K562 (cell line): ENCODE results near the gene ELOVL1. TPM values are rescaled to one million over a fixed set of nuclear protein-coding genes. Genes with fewer than 3 reads are reported as not detected.

Experiments used
- ATAC-seq: fragments of 200-7000 bp; cut with Tn5 transposase; 3 replicates; pipeline ENCODE4 v1.9.1; 2020; ENCODE audit warnings: moderate library complexity
- BruUV-seq: library from RNA; stranded (reverse); fragments of 400-500 nt; replicated peaks from 2 replicates; lab custom pipeline; 2021; lab: Mats Ljungman, UMichigan
- CTCF ChIA-PET: fragments of 300-600 bp; formaldehyde crosslinking; extraction: SDS; loops from one replicate; lab custom pipeline; 2021; ENCODE audit warnings: low intra/inter-chr PET ratio; lab: Yijun Ruan, JAX
- POLR2A ChIA-PET: fragments of 300-600, 350-650 bp; sonication (Branson Sonifier 250); formaldehyde crosslinking; extraction: SDS; loops from one replicate; lab custom pipeline; 2021; ENCODE audit warnings: antibody characterized with exemption, inconsistent platforms; lab: Yijun Ruan, JAX
- DNase-seq, 4 experiments: peaks; one replicate each; pipeline versions ENCODE4 v3.0.0 to v3.0.0-alpha.2; 2011 to 2018; ENCODE audit warnings: low spot score in 3 of 4, mixed read lengths in 3 of 4; ENCODE audit errors: extremely low read depth in 1 of 4
- FAIRE-seq: peaks from 2 replicates; lab custom pipeline; 2011; peaks lifted over from hg19 to GRCh38; lab: Jason Lieb, UNC
- H2AFZ ChIP-seq: 2 replicates; pipeline ENCODE4 v1.6.0; 2011; ENCODE audit warnings: low read depth, low read length, control low read depth, inconsistent platforms
- H3K27ac ChIP-seq: fragments of 200-600 bp; 3 replicates; pipeline ENCODE4 v1.8.0; 2011; ENCODE audit warnings: low read depth, mild to moderate bottlenecking, control low read depth, inconsistent platforms, low read length, moderate library complexity, mixed read lengths; ENCODE audit errors: extremely low read depth
- H3K27me3 ChIP-seq, 2 experiments: fragments of 300-600 bp in 1 of 2; 2 replicates in 1 of 2; 3 replicates in 1 of 2; pipeline versions ENCODE4 v1.6.0 to v1.8.0; 2011; ENCODE audit warnings: inconsistent platforms in 2 of 2, low read length in 2 of 2, mild to moderate bottlenecking in 1 of 2, mixed read lengths in 1 of 2, moderate library complexity in 1 of 2; ENCODE audit not compliant: control insufficient read depth in 2 of 2, insufficient read depth in 2 of 2
- H3K36me3 ChIP-seq: fragments of 300-600 bp; 3 replicates; pipeline ENCODE4 v1.8.0; 2011; ENCODE audit warnings: mild to moderate bottlenecking, low read length, inconsistent platforms; ENCODE audit not compliant: control insufficient read depth, insufficient read depth
- H3K4me1 ChIP-seq, 2 experiments: fragments of 200-600 bp in 1 of 2; replicated peaks in 1 of 2; 2 replicates in 1 of 2; 3 replicates in 1 of 2; pipeline versions ENCODE4 v1.5.1 to v1.8.0; 2011; ENCODE audit warnings: inconsistent platforms in 2 of 2, low read length in 2 of 2, mild to moderate bottlenecking in 1 of 2, mixed read lengths in 1 of 2, moderate library complexity in 1 of 2; ENCODE audit not compliant: control insufficient read depth in 2 of 2, insufficient read depth in 2 of 2
- H3K4me2 ChIP-seq: 2 replicates; pipeline ENCODE4 v1.6.1; 2011; ENCODE audit warnings: low read length, control low read depth, inconsistent platforms, mixed read lengths; ENCODE audit not compliant: insufficient read depth
- H3K4me3 ChIP-seq: fragments of 200-600 bp; sonication (generic), shearing (Covaris generic); 2 replicates; pipeline ENCODE4 v1.5.1; 2016; ENCODE audit warnings: control low read depth, inconsistent platforms
- H3K79me2 ChIP-seq: fragments of 200-600 bp; 3 replicates; pipeline ENCODE4 v1.8.0; 2011; ENCODE audit warnings: low read length, inconsistent platforms; ENCODE audit not compliant: control insufficient read depth, insufficient read depth
- H3K9ac ChIP-seq, 2 experiments: 2 replicates each; pipeline versions ENCODE4 v1.6.0 to v1.6.1; 2011; ENCODE audit warnings: low read depth in 2 of 2, low read length in 2 of 2, control low read depth in 1 of 2, inconsistent platforms in 1 of 2, mild to moderate bottlenecking in 1 of 2, mixed read lengths in 1 of 2; ENCODE audit not compliant: insufficient read depth in 1 of 2
- H3K9me1 ChIP-seq: one replicate; pipeline ENCODE4 v1.6.0; 2011; ENCODE audit warnings: inconsistent platforms, mild to moderate bottlenecking, low read length, moderate library complexity; ENCODE audit not compliant: control insufficient read depth, insufficient read depth
- H3K9me3 ChIP-seq: replicated peaks from 2 replicates; pipeline ENCODE4 v1.5.1; 2011; ENCODE audit warnings: low read depth, low read length, inconsistent platforms; ENCODE audit not compliant: control insufficient read depth, insufficient read depth
- H4K20me1 ChIP-seq: replicated peaks from 2 replicates; pipeline ENCODE4 v1.6.1; 2011; ENCODE audit warnings: low read length, inconsistent platforms, mixed read lengths; ENCODE audit not compliant: control insufficient read depth, insufficient read depth
- CBX3 ChIP-seq, 2 experiments: IDR thresholded peaks; 1 replicate in 1 of 2; 2 replicates in 1 of 2; pipeline ENCODE4 v1.6.1; 2012; ENCODE audit warnings: inconsistent platforms in 2 of 2, low read length in 2 of 2, borderline replicate concordance in 1 of 2, control low read depth in 1 of 2
- CEBPG ChIP-seq, 3 experiments: fragments of 200-800 bp in 1 of 3; sonication (Bioruptor generic) in 1 of 3; sonication (generic) in 1 of 3; formaldehyde crosslinking in 1 of 3; IDR thresholded peaks in 2 of 3; conservative IDR thresholded peaks in 1 of 3; 2 replicates each; pipeline versions ENCODE4 v1.6.1 to v1.8.0; 2016 to 2022; ENCODE audit warnings: missing compliant biosample characterization in 2 of 3, missing genetic modification characterization in 2 of 3, mild to moderate bottlenecking in 1 of 3, missing genetic modification reagents in 1 of 3
- CTBP1 ChIP-seq: fragments of 450-650 bp; IDR thresholded peaks from 2 replicates; pipeline ENCODE4 v1.6.1; 2016; ENCODE audit warnings: borderline replicate concordance
- GTF2B ChIP-seq: IDR thresholded peaks from 2 replicates; pipeline ENCODE4 v1.6.1; 2011; ENCODE audit not compliant: insufficient read length; ENCODE audit errors: extremely low read depth
- MYBL2 ChIP-seq, 2 experiments: fragments of 450-650 bp in 1 of 2; sonication (generic) in 1 of 2; formaldehyde crosslinking in 1 of 2; IDR thresholded peaks; 2 replicates each; pipeline versions ENCODE4 v1.6.1 to v1.8.1; 2017 to 2022; ENCODE audit warnings: borderline replicate concordance in 1 of 2, inconsistent platforms in 1 of 2, low read depth in 1 of 2, mild to moderate bottlenecking in 1 of 2, missing genetic modification reagents in 1 of 2, moderate library complexity in 1 of 2
- PATZ1 ChIP-seq: fragments of 250-450 bp; sonication (Bioruptor Pico); IDR thresholded peaks from 2 replicates; pipeline ENCODE4 v1.5.0; 2020; ENCODE audit warnings: mild to moderate bottlenecking, borderline replicate concordance
- ZBTB11 ChIP-seq, 3 experiments: fragments of 200-800 bp in 1 of 3; fragments of 250-450 bp in 1 of 3; fragments of 450-650 bp in 1 of 3; sonication (Bioruptor Pico) in 1 of 3; sonication (Bioruptor generic) in 1 of 3; formaldehyde crosslinking in 1 of 3; IDR thresholded peaks; 2 replicates each; pipeline versions ENCODE4 v1.6.1 to v1.8.0; 2016 to 2022; ENCODE audit warnings: mild to moderate bottlenecking in 2 of 3, missing genetic modification characterization in 2 of 3, missing compliant biosample characterization in 1 of 3, moderate library complexity in 1 of 3
- ZNF184 ChIP-seq: sonication (generic); formaldehyde crosslinking; IDR thresholded peaks from 2 replicates; pipeline ENCODE4 v1.5.0; 2020; ENCODE audit warnings: missing genetic modification reagents
- WGBS: fragments of 100-300 bp; shearing (Covaris generic); methylation state at CpG from one replicate; pipeline ENCODE4 v1.1.6; 2016; ENCODE audit warnings: low coverage, mixed read lengths; ENCODE audit not compliant: insufficient coverage; ENCODE audit errors: missing lambda C conversion rate; 5-methylcytosine and 5-hydroxymethylcytosine counted together
- in situ Hi-C: fragments of 300-500 bp; cut with MboI; formaldehyde crosslinking; loops from 4 replicates; pipeline ENCODE4 v1.15.0; 2018; ENCODE audit warnings: inconsistent platforms, mixed read lengths
- intact Hi-C: fragments of 100-400 bp; cut with micrococcal nuclease; formaldehyde crosslinking; loops from 2 replicates; pipeline ENCODE4 v1.14.2; 2022
- polyA plus RNA-seq, 8 experiments: library from polyadenylated mRNA; depleted of rRNA in 4 of 8; stranded (reverse) in 5 of 8; unstranded in 3 of 8; fragments of >200 nt; fragmentation: Nextera tagmentation in 2 of 8; fragmentation: Illumina TruSeq in 1 of 8; extraction: Ambion mirVana in 2 of 8; extraction: Trizol in 1 of 8; gene quantifications; 2 replicates each; pipeline versions ENCODE4 v1.2.1 to v1.2.3, GENCODE V29; 2011 to 2014; ENCODE audit warnings: inconsistent platforms in 1 of 8, missing spikeins in 1 of 8
- total RNA-seq, 7 experiments: library from RNA; depleted of rRNA in 6 of 7; stranded (reverse); fragments of >200 nt in 6 of 7; fragmentation: Illumina TruSeq in 2 of 7; extraction: Trizol in 2 of 7; gene quantifications; 2 replicates each; pipeline versions ENCODE4 v1.2.1 to v1.2.3, GENCODE V29; 2011 to 2021; ENCODE audit warnings: low replicate concordance in 1 of 7
- TF ChIP-seq, protein P1 (sequence below): fragments of 250-450 bp; sonication (Bioruptor Pico); IDR thresholded peaks from 2 replicates; pipeline ENCODE4 v1.8.0; 2022; ENCODE audit warnings: moderate library complexity, mild to moderate bottlenecking, inconsistent platforms

The ELOVL1 gene
- total and polyA plus RNA-seq, 9 of the 15 experiments (the other 6 are each of a cell fraction or from before 2014, with no cell fraction given): 51.0 to 157 (median 70.3) TPM

GRCh38 chr1:43318831-43319230, 49.0 kb downstream of the ELOVL1 start:
- ChIA-PET POLR2A (no interaction called here), CTCF (no interaction called here)
- no peak for TF ChIP-seq PATZ1 (CRISPR knock-in tag)
- TF ChIP-seq GTF2B: no peak
- TF ChIP-seq, protein P1, sequence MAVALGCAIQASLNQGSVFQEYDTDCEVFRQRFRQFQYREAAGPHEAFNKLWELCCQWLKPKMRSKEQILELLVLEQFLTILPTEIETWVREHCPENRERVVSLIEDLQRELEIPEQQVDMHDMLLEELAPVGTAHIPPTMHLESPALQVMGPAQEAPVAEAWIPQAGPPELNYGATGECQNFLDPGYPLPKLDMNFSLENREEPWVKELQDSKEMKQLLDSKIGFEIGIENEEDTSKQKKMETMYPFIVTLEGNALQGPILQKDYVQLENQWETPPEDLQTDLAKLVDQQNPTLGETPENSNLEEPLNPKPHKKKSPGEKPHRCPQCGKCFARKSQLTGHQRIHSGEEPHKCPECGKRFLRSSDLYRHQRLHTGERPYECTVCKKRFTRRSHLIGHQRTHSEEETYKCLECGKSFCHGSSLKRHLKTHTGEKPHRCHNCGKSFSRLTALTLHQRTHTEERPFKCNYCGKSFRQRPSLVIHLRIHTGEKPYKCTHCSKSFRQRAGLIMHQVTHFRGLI (CRISPR knock-in tag): no peak
- TF ChIP-seq CEBPG (CRISPR knock-in tag; IDR thresholded peaks at IDR 0.05): no peak
- TF ChIP-seq CEBPG (tag; conservative IDR thresholded peaks at IDR 0.05 in 1 of 2, IDR thresholded peaks at IDR 0.05 in 1 of 2): no peak
- TF ChIP-seq CBX3 (IDR thresholded peaks at IDR 0.05; ENCODE audit: borderline replicate concordance in 1 of 2, low read length in 2 of 2): no peak
- TF ChIP-seq ZBTB11 (CRISPR knock-in tag; IDR thresholded peaks at IDR 0.05): no peak
- no peak for TF ChIP-seq CTBP1
- TF ChIP-seq MYBL2 (IDR thresholded peaks at IDR 0.05; ENCODE audit: low read depth): no peak
- no peak for TF ChIP-seq MYBL2 (CRISPR knock-in tag; IDR thresholded peaks at IDR 0.05; ENCODE audit: borderline replicate concordance)
- TF ChIP-seq ZNF184 (CRISPR knock-in tag): no peak
- no peak for DNase-seq
- no peaks in the 10 kb centered on the region for H3K9me3 ChIP-seq
- in situ Hi-C loops (no loop called here), intact Hi-C loops (no loop called here)
- no peak overlapping the region for H2AFZ ChIP-seq
- BruUV-seq: no TSS peak
- H3K27me3 ChIP-seq: peaks cover 6 to 21% of the 10 kb centered on the region in 2 experiments; a peak in 3 of 5 replicates
- H3K4me2 ChIP-seq: no peak overlapping the region
- 28% methylated on average over 4 of the region's 4 CpGs for WGBS
- no peak for FAIRE-seq
- H3K27ac ChIP-seq: no peak overlapping the region
- no peak overlapping the region for H3K4me3 ChIP-seq
- peaks cover 3 to 11% of the 10 kb centered on the region in 2 experiments; a peak in 3 of 5 replicates for H3K4me1 ChIP-seq
- ATAC-seq: no peak
- no peaks in the 10 kb centered on the region for H3K36me3 ChIP-seq
- no peak overlapping the region for H3K9ac ChIP-seq
- H3K79me2 ChIP-seq: no peaks in the 10 kb centered on the region
- no peaks in the 10 kb centered on the region for H3K9me1 ChIP-seq
- H4K20me1 ChIP-seq: peaks cover 8% of the 10 kb centered on the region; the same call in 1 of the 2 replicates
